Activated T-helper 1 cell treated with Interleukin-2 at 50 U/mL for 16 hours (primary cell): ENCODE measurements around the gene ACOT13.
A peak's percentile ranks its signal among the peaks of the same experiment; 100 is the strongest.
"Not testable (repeated sequence)": the region's sequence is repeated elsewhere in the genome, so short reads cannot be mapped to it uniquely, and the experiment has no call there.

Experiments used
- DNase-seq: peaks from one replicate; pipeline ENCODE4 v3.0.0-alpha.2; 2020; ENCODE audit warnings: low read depth

ACOT13 gene

DNA sequence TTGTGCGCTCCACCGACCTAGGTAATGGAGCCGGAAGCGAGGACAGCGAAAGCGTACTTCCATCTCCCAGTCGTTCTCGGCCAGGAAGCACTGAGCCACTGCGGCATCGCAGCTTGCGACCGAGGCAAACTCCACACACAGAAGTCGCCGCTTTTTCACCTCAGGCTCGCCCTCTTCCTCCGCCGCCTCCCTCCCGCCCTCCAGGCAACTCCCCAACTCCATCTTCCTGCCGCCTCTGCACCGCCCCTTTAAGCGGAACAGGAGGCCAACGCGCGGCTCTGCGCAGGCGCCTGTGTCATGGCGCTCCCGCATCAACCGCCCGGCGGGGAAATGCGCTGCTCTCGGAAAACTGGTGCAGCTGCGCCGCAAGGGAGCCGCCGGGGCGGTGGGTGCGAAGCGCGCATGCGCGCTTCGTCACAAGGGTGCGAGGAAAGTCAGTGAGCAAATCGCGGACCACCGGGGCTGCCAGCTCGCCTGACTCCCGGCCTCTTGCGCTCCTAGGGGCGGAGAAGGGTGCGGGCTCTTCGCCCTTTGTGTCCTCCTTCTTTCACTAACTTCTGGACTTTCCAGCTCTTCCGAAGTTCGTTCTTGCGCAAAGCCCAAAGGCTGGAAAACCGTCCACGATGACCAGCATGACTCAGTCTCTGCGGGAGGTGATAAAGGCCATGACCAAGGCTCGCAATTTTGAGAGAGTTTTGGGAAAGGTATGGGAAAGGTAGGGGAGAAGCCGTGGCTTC is at the start of gene ACOT13, which contains the start of gene TDP2:
Gene ACOT13 (plus strand): TSS at position 437 of the 737 bp plus-strand sequence. CDS start 187 bp downstream, at position 624.
Gene TDP2 (minus strand): TSS at position 259 of the 737 bp plus-strand sequence. CDS start 37 bp downstream, at position 222.
- DNase-seq = peak; percentile 96

DNA sequence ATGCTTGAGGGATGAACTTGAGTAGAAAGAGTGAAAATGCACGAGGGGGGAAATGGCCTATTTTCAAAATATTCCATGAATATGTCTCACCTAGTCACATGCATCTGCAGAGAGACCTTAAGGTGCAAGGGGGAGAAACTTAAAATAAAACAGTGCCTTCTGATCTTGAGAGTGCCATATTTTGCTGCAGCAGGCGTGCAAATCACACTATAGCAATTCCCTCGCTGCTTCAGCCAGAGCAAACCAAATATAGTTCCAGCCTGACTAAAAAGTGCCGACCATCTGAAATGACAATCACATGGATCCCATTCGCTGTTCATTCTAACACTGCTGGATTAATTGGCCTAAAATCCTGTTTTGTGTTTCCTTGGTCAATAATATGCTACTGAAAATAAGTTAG is 47.2 kb upstream of the ACOT13 start:
- DNase-seq = no peak

GRCh38 chr6:24620637-24621036 is 46.2 kb upstream of the ACOT13 start:
- DNase-seq = no peak

- DNase-seq = no peak
Observed at GRCh38 chr6:24621626-24622289, 45.1 kb upstream of the ACOT13 start.

DNA sequence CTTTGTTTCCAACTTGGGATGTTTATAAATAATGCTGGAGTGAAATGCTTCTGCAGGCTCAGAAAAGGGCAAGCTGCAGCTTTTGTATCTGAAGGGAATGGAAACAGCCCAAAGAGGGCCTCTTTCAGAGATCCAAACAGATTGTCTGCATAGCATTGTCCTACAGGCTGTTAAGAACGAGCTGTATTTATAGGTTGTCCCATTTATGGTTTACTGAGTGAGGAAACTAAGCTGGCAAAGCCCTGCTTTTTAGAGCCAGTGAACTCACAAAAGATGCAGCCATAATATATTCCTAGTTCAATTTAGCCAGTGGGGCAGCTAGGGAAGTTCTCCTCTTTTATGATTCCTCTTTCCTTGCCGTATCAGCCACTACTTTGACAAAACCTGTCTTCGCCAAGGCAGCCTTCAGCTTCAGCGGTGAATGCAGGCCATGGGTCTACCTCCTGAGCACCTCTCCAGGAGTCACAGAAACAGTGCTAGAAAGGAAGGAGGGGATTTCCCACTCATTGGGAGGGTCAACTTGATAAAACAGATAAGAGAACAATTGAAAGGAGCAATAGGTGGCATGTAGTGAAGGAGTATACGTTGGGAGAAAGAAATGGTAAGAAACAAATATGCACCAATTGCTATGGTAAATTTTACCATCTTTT is 35.9 kb upstream of the ACOT13 start:
- DNase-seq = no peak

GRCh38 chr6:24631671-24632070 is 35.2 kb upstream of the ACOT13 start:
- no peak for DNase-seq

- no peak for DNase-seq
Observed at GRCh38 chr6:24632573-24632972, 34.3 kb upstream of the ACOT13 start.

DNA sequence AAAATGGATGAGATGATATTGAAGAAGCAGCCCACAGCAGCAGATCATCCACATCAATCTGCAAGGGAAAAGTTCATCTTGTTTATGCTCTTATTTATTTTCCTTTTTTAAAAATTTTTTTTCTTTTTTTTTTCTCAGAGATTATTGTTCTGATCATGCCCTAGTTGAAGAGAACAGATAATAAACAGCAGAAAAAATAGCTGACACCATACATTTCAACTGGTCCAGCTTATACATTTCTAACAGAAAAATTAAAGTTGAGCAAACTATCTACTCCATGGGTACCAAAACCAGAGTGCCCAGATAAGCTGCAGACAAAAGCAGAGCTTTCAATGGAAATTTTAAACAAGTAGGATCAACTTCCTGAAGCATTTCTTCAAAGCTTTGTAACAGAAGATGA is 30.2 kb upstream of the ACOT13 start:
- no peak for DNase-seq

DNA sequence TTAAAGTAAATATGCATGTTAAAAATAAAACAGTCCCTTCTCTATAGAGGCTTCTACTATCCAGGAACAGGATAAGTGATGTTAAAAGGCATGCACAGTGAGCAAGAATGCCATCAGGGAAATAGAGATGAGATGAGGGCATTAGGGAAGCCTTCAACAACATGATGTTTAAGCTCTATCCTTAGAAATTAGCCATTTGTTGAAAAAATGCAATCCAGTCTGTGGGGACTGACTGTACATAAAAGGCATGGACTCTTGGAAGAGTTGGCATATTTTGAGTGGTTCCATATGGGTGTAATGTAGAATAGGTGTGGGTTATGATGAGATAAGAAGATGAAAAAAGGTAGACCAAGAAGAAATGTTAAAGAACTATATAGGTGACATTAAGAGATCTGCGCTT is 26.7 kb upstream of the ACOT13 start:
- no peak for DNase-seq

DNA sequence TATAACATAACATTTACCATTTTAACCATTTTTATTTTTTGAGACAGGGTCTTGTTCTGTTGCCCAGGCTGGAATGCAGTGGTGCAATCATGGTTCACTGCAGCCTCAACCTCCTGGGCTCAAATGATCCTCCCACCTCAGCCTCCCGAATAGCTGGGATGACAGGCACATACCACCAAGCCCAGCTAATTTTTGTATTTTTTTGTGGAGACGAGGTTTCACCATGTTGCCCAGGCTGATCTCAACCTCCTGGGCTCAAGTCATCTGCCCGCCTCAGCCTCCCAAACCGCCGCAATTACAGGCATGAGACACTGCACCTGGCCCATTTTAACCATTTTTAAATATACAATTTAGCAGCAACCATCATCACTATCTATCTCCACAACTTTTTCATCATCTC is 26.2 kb upstream of the ACOT13 start:
- not testable (repeated sequence) for DNase-seq

DNA sequence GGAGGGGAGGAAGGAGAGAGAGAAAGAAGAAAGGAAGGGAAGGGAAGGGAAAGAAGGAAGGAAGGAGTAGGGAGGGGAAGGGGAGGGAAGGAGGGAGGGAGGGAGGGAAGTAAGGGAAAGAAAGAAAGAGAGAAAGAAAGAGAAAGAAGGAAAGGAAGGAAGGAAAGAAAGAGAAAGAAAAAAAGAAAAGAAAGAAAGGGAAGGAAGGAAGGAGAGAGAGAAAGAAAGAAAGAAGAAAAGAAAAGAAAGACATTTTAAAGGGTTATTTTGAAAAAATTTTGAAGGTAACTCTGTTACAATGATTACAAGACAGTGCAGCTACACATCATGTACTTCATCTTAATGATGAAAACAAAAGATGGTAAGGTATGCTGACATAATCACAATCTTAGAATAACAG is 24.8 kb upstream of the ACOT13 start:
- no peak for DNase-seq

DNA sequence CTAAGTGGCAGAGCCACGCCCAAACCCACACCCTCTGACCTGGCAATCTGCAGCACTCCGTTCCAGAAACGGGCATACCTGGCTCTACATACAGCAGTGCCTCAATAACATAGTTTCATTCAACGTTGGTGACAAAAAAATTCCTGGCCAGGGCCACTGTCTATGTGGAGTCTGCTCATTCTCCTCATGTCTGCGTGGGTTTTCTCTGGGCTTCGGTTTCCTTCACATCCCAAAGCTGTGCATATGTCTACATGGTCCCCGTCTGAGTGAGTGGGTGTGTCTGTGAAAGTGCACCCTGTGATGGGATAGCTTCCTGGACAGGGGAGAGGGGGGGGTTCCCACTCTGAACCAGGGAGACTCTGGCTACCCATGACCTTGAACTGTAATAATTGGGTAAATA is 23.0 kb upstream of the ACOT13 start:
- DNase-seq = no peak

- no peak for DNase-seq
Observed at GRCh38 chr6:24644377-24644776, 22.5 kb upstream of the ACOT13 start.

- DNase-seq = no peak
Observed at GRCh38 chr6:24646771-24647170, 20.1 kb upstream of the ACOT13 start.

DNA sequence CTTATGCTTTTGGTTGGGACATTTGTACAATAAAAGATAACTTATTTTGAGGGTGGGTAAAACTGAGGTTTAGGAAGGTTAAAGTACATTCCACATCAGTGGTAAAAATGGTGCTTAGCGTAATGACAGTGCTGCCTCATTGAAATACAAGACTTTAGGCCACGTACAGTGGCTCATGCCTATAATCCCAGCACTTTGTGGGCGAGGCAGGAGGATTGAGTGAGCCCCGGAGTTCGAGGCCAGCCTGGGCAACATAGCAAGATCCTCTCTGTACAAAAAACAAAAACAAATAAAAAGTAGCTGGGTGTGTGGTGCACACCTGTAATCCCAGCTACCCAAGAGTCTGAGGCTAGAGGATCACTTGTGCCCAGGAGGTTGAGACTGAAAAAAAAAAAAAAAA is 18.6 kb upstream of the ACOT13 start:
- DNase-seq = no peak

DNA sequence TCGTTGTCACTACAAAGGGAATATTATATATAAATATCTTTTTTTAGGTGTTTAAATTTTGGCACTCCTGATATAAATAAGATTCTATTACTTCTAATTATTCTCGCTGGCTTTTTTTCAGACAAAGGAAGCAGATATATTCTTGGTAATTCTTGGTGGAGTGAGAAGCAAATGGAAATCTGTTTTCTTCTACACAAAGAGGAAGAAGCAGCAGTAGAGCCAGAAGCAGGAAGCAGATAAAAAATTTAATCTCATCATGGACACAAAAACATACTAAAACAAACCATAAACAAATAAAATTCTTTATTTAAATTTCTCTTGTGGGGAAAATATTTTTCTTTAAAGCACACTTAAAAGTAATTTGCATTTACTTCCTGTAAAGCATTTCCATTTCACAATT is 17.2 kb upstream of the ACOT13 start:
- no peak for DNase-seq

GRCh38 chr6:24650365-24650764 is 16.5 kb upstream of the ACOT13 start:
- DNase-seq = no peak

DNA sequence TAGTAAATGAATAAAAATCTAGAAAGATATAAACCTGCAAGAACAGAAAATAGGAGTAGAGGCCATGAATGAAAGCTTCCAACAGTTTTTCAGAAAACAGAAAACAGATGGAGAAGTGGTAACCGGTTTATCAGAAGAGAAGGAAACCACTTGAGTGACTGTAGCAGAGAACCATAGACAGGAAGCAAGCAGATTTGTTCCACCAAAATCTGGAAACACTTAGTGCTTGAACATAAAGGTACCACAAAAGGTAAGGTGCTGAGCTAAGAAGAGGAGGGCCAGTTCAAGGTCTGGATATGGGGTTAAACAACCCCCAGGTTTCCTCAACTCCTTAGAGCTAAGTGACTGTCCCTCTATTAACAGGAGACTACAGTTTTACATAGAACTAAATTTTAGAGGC is 11.7 kb upstream of the ACOT13 start:
- DNase-seq = no peak

DNA sequence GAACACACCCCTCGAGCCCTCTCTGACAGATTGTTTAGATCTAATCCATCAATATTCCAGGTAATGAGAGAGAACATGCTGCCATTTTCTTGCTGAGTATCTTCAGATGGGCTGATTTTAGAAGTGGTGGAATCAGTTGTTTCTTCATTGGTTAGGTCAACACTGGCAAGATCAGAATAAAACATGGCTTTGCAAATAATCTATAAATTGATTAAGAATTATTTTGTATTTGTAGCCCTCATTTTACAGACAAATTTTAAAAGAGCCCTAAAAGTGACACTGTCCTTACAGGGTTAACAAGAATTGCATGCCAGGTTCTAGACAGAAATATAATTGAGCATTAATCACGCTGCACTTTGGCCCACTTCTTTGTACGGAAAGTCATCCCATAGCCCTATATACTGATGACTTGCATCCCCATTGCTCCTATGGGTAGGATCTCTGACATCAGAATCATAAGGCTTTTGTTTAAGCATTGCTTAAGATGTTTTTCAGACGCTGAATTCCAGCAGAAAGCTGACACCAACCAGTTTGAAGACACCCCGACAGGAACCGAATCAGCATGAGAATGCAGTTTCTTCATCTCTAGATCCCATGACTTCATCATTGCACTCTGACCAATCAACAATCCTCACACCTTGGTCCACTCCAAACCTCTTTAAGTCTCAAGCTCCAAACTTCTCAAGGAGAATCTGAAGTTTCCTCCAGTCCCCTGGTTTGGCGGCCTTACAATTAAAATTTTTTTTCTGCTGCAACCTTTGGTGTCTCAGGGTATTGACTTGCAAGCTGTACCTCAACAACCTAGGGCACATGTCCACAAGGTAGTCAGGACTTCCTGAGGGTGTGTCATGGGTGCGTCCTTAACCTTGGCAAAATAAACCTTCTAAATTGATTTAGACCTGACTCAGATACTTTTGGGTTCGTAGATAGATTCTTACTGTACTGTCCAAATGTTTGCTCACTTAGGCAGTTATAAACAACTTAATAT is 8.0 kb upstream of the ACOT13 start:
- no peak for DNase-seq

GRCh38 chr6:24659561-24659960 is 7.3 kb upstream of the ACOT13 start:
- DNase-seq = no peak

GRCh38 chr6:24660105-24660504 is 6.8 kb upstream of the ACOT13 start:
- no peak for DNase-seq

DNA sequence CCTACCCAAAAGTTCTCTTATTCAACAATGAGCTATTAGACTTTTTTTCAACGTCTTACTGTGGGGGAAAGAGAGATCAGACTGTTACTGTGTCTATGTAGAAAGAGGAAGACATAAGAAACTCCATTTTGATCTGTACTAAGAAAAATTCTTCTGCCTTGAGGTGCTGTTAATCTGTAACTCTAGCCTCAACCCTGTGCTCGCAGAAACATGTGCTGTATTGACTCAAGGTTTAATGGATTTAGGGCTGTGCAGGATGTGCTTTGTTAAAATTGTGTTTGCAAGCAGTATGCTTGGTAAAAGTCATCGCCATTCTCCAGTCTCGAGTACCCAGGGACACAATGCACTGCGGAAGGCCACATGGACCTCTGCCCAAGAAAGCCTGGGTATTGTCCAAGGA is 5.1 kb upstream of the ACOT13 start:
- DNase-seq = not testable (repeated sequence)
